CD4-positive, alpha-beta T cell treated with Interleukin-1 beta for 1 hour (primary cell): Measurements from ENCODE around the gene CYB5RL.
"Not testable (repeated sequence)": the region's sequence is repeated elsewhere in the genome, so short reads cannot be mapped to it uniquely, and the experiment has no call there.

Experiments used
- DNase-seq, 2 donors: peaks; one replicate each; pipeline ENCODE4 v3.0.0-alpha.2; 2020 to 2022

Gene CYB5RL

GRCh38 chr1:54186056-54186455, 13.8 kb downstream of the CYB5RL start:
- no peak for DNase-seq

GRCh38 chr1:54180701-54181360, 19.0 kb downstream of the CYB5RL start:
- no peak for DNase-seq

GRCh38 chr1:54178296-54179070, 21.3 kb downstream of the CYB5RL start:
- DNase-seq = no peak

- DNase-seq = no peak
Observed at GRCh38 chr1:54177726-54178125, 22.1 kb downstream of the CYB5RL start.

- DNase-seq = no peak
Observed at GRCh38 chr1:54176621-54177327, 23.1 kb downstream of the CYB5RL start.

- no peak for DNase-seq
Observed at GRCh38 chr1:54174106-54174505, 25.7 kb downstream of the CYB5RL start.

- no peak for DNase-seq
Observed at GRCh38 chr1:54173681-54174080, 26.1 kb downstream of the CYB5RL start.

- DNase-seq = no peak
Observed at GRCh38 chr1:54172614-54173599, 26.9 kb downstream of the CYB5RL start.

- DNase-seq = no peak
Observed at GRCh38 chr1:54171606-54172005, 28.2 kb downstream of the CYB5RL start.

GRCh38 chr1:54171016-54171415, 28.8 kb downstream of the CYB5RL start:
- DNase-seq = no peak

GRCh38 chr1:54169068-54169467, 30.8 kb downstream of the CYB5RL start:
- DNase-seq = no peak

- no peak for DNase-seq
Observed at GRCh38 chr1:54168206-54168965, 31.4 kb downstream of the CYB5RL start.

- DNase-seq = no peak
Observed at GRCh38 chr1:54167422-54168139, 32.2 kb downstream of the CYB5RL start.

- DNase-seq = not testable (repeated sequence)
Observed at GRCh38 chr1:54166357-54166756, 33.5 kb downstream of the CYB5RL start.

- DNase-seq = no peak
Observed at GRCh38 chr1:54165146-54165545, 34.7 kb downstream of the CYB5RL start.

- DNase-seq = no peak
Observed at GRCh38 chr1:54163573-54163972, 36.3 kb downstream of the CYB5RL start.

- no peak for DNase-seq
Observed at GRCh38 chr1:54163051-54163450, 36.8 kb downstream of the CYB5RL start.

GRCh38 chr1:54161495-54162168, 38.2 kb downstream of the CYB5RL start:
- no peak for DNase-seq

GRCh38 chr1:54160351-54160750, 39.5 kb downstream of the CYB5RL start:
- DNase-seq = no peak

GRCh38 chr1:54159733-54160316, 40.0 kb downstream of the CYB5RL start:
- DNase-seq = no peak
